Mucosa of descending colon (tissue), 3 donors: ENCODE data around the gene ADAMTSL1. TPM values are rescaled to one million over a fixed set of nuclear protein-coding genes. Genes with fewer than 3 reads are reported as not detected.

Source experiments
- ATAC-seq: fragments of 200-7000 bp; cut with Tn5 transposase; one replicate; pipeline ENCODE4 v1.9.1; 2020; ENCODE audit warnings: mild to moderate bottlenecking, moderate library complexity
- DNase-seq, 3 donors: peaks; one replicate each; pipeline ENCODE4 v3.0.0-alpha.2; 2020
- H3K36me3 ChIP-seq: fragments of 200-600 bp; one replicate; pipeline ENCODE4 v1.8.0; 2021; ENCODE audit warnings: low read depth, mild to moderate bottlenecking
- H3K4me1 ChIP-seq: fragments of 200-600 bp; one replicate; pipeline ENCODE4 v1.8.0; 2021; ENCODE audit warnings: low read depth, mild to moderate bottlenecking
- H3K4me3 ChIP-seq: fragments of 200-600 bp; one replicate; pipeline ENCODE4 v1.8.0; 2021; ENCODE audit warnings: mild to moderate bottlenecking
- H3K9me3 ChIP-seq: fragments of 200-600 bp; one replicate; pipeline ENCODE4 v1.8.0; 2021; ENCODE audit warnings: mild to moderate bottlenecking
- CTCF ChIP-seq: fragments of 200-600 bp; IDR thresholded peaks from one replicate; pipeline ENCODE4 v1.8.0; 2022; ENCODE audit warnings: antibody characterized with exemption, mild to moderate bottlenecking
- intact Hi-C, 2 donors: fragments of 100-400 bp; cut with DNase I in 1 of 2; cut with micrococcal nuclease in 1 of 2; formaldehyde crosslinking; loops; one replicate each; pipeline versions ENCODE4 v1.11.0 to v1.11.1; 2022; cut with DNase I, micrococcal nuclease
- total RNA-seq, 3 donors: library from RNA; stranded (reverse); fragmentation: NEBNext Ultra II Directional in 2 of 3; extraction: Animal tissue kit (Norgen Biotek cat#: 25700) in 2 of 3; gene quantifications; one replicate each; pipeline versions ENCODE4 v1.2.1 to v1.2.4, GENCODE V29; 2021 to 2023
- donor health status: DM: no; HTN: no; CAD: no; lungs with moderate emphysema.
- donor health status: DM: no; HTN: no; CAD: no.
- donor health status: DM: no; HTN: yes; CAD: no.

Gene ADAMTSL1
- total RNA-seq, 3 donors from 2014 or later, result 10.1 to 32.1 (median 22.6) TPM

DNA sequence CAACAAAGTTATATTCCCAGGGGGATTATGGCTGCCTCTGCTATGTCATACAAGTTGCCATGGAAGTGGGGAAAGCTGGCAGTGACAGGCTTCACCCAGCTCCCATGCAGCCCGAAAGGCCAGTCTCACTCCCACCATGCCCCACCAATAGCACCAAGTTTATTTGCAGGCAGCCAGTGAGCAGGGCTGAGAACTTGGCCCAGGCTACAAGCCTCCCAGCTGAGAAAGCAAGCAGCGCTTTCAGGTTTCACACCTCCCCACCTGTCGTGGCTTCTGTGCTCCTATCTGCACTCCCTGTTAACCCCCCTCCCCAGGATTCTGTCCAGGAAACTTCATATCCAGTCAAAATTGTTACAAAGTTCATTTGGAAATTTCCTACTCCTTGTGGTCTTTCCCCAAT lies 404.0 kb downstream of the ADAMTSL1 start:
- Histone ChIP-seq H3K36me3 (no peaks in the 10 kb centered on the region), H3K4me1 (no peaks in the 10 kb centered on the region), H3K9me3 (no peaks in the 10 kb centered on the region), H3K4me3 (no peak overlapping the region)
- intact Hi-C loops, result no loop called here
- ATAC-seq (no peak), DNase-seq (no peak)
- TF ChIP-seq CTCF, result no peak

DNA sequence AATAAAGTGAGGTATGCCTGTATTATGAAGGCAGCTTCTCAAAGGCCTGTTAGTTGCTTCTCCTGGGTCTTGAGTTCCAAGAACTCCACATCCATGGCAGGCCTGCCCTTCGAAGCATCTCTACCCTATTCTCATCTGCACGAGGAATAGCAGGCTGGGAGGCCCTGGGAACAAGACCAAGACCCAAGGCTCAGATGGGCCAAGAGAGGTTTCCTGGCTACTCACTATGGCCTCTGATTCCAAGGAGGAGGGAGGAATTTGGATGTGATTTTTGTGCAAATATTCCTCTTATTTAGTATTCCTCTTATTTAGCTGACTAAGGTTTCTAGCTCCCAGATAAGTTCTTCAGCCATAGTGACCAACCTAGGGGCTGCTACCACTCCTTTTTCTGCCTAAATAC lies 407.8 kb downstream of the ADAMTSL1 start:
- DNase-seq, result no peak
- no peak overlapping the region for H3K4me3 ChIP-seq
- no peak for ATAC-seq

GRCh38 chr9:18887546-18887945 lies 413.6 kb downstream of the ADAMTSL1 start:
- DNase-seq, result peak in 1 of 3 donors; percentile 11
- no peaks in the 10 kb centered on the region for H3K9me3 ChIP-seq
- peak; percentile 82 for ATAC-seq

More for the DNA sequence above, 407.8 kb downstream of the ADAMTSL1 start:
- Histone ChIP-seq H3K36me3 (no peaks in the 10 kb centered on the region), H3K4me1 (no peaks in the 10 kb centered on the region), H3K9me3 (no peaks in the 10 kb centered on the region)
- TF ChIP-seq CTCF, result no peak
- intact Hi-C loops, result no loop called here

GRCh38 chr9:18888290-18888689 lies 414.3 kb downstream of the ADAMTSL1 start:
- Histone ChIP-seq H3K9me3 (no peaks in the 10 kb centered on the region), H3K36me3 (no peaks in the 10 kb centered on the region), H3K4me3 (no peak overlapping the region), H3K4me1 (no peaks in the 10 kb centered on the region)
- intact Hi-C loops, result no loop called here
- TF ChIP-seq CTCF, result no peak
- ATAC-seq (peak; percentile 73), DNase-seq (peak in 1 of 3 donors; percentile 15)

More at GRCh38 chr9:18887546-18887945, 413.6 kb downstream of the ADAMTSL1 start:
- H3K4me1 ChIP-seq, result no peaks in the 10 kb centered on the region
- no peak overlapping the region for H3K4me3 ChIP-seq
- intact Hi-C loops, result no loop called here
- H3K36me3 ChIP-seq, result no peaks in the 10 kb centered on the region
- TF ChIP-seq CTCF, result no peak

GRCh38 chr9:18889550-18889949 lies 415.6 kb downstream of the ADAMTSL1 start:
- Histone ChIP-seq H3K9me3 (peaks cover 2% of the 10 kb centered on the region), H3K4me3 (no peak overlapping the region), H3K36me3 (no peaks in the 10 kb centered on the region), H3K4me1 (no peaks in the 10 kb centered on the region)
- ATAC-seq (no peak), DNase-seq (no peak)
- no peak for TF ChIP-seq CTCF
- intact Hi-C loops, result no loop called here

DNA sequence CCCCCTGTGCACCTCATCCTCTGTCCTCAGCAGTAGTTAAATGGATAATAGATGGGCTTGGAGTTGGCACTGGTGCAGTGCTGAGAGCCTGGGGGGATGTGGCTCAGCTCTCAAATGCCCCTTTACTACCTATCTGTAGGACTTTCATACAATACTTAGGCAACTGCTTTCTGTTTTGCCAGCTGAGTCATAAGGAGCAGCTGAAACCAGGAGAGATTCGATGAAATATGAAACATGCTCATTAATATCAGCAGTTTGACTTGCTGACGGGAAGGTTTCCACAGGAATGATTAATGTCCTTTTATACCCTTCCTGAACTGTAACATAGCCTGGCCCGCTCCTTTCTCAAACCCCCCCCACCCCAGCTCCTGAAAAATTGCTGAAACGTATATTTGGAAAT lies 416.4 kb downstream of the ADAMTSL1 start:
- no peak for TF ChIP-seq CTCF
- H3K9me3 ChIP-seq, result peaks cover 10% of the 10 kb centered on the region
- no peaks in the 10 kb centered on the region for H3K36me3 ChIP-seq
- H3K4me1 ChIP-seq, result no peaks in the 10 kb centered on the region
- H3K4me3 ChIP-seq, result no peak overlapping the region
- intact Hi-C loops, result no loop called here
- DNase-seq, result no peak
- ATAC-seq, result no peak
